ENCODE measurements around the gene MRLN. TPM values are rescaled to one million over a fixed set of nuclear protein-coding genes. Genes with fewer than 3 reads are reported as not detected.
"Not testable (repeated sequence)": the region's sequence is repeated elsewhere in the genome, so short reads cannot be mapped to it uniquely, and the experiment has no call there.

Gene MRLN
- 0.23 and 0.54 TPM in 2 replicates for total RNA-seq

DNA sequence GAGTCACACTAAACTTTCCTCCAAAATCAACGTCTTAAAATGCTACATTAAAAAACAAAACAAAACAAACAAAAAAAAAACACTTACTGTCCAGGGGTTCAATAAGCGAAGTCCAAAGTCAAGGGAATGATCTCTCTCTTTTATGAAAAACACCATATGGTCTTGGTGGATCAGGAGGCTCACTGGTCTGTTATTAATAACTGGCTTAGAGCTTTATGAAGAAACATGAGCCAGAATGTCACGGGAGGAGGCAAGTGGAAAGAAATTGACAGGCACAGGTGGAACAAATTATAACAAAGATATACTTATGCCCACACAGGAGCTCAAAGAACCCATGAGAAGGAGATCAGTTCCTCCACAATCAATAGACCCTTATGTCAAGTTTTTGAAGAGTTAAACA lies at the start of gene MRLN:
MRLN (minus strand) TSS at position 189 of the 400 bp plus-strand sequence.
- intact Hi-C loops (cut with micrococcal nuclease): no loop called here
- Mint-ChIP-seq H3K4me3 (no peak within 1 kb of the TSS), H3K36me3 (ENCODE audit: low read depth) (no peaks in the 10 kb centered on the region)

GRCh38 chr10:59801171-59801570 lies 47.9 kb upstream of the MRLN start:
- intact Hi-C loops (cut with micrococcal nuclease): no loop called here
- DNase-seq (ENCODE audit: low spot score): no peak
- Mint-ChIP-seq H3K27me3 (ENCODE audit: insufficient read depth) (no peaks in the 10 kb centered on the region), H3K9me3 (no peaks in the 10 kb centered on the region), H3K27ac (no peak overlapping the region), H3K4me1 (ENCODE audit: low read depth) (peaks cover 8% of the 10 kb centered on the region), H3K4me3 (no peak overlapping the region), H3K36me3 (ENCODE audit: low read depth) (peaks cover 57% of the 10 kb centered on the region)

More for the DNA sequence above, at the start of gene MRLN:
- Mint-ChIP-seq H3K4me1 (ENCODE audit: low read depth) (no peaks in the 10 kb centered on the region), H3K27me3 (ENCODE audit: insufficient read depth) (peaks cover 14% of the 10 kb centered on the region), H3K27ac (no peak within 1 kb of the TSS), H3K9me3 (no peaks in the 10 kb centered on the region)
- no peak for DNase-seq (ENCODE audit: low spot score)

DNA sequence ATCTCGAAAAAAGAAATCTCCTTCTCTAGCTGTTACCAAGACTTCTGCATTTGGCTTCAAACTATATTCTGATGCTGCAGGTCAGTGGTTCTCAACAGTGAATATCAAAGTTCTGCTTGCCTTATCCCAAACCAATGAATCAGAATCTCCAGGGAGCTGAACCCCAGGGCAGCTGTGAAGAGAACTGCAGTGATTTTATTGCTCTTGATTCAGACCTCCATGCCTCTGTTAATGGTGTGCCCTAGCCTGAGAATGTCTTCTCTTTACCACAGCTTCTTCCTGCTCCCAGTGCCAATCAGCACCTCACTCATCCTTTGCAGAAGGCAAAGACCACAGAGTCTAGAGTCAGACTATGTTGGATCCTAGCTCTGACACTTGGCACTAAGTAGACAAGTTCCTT lies 46.2 kb upstream of the MRLN start:
- Mint-ChIP-seq H3K4me3 (no peak overlapping the region), H3K27me3 (ENCODE audit: insufficient read depth) (no peaks in the 10 kb centered on the region), H3K9me3 (no peaks in the 10 kb centered on the region), H3K36me3 (ENCODE audit: low read depth) (peaks cover 63% of the 10 kb centered on the region), H3K4me1 (ENCODE audit: low read depth) (peaks cover 8% of the 10 kb centered on the region), H3K27ac (peak overlapping the region; percentile 2)
- intact Hi-C loops (cut with micrococcal nuclease): no loop called here
- DNase-seq (ENCODE audit: low spot score): no peak

DNA sequence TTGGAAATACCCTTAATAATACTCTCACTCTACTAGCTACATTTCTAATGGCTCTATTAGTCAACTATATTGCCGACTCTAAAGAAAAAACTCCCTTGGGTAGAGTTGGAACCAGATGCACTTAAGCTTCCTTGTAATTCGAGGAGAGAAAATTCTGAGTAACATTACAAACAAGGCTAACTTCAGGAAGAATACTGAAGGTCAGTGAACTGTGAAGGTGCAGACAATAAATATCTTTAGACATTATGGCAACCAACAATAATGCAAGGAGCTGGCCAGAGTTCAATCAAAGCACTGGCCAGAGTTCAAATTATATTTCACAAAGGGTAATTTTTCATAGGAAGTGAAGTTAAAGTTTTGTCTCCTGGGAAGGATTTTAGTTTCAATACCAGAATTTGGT lies 40.7 kb upstream of the MRLN start:
- no peak for DNase-seq (ENCODE audit: low spot score)
- Mint-ChIP-seq H3K27ac (no peak overlapping the region), H3K4me3 (no peak overlapping the region), H3K27me3 (ENCODE audit: insufficient read depth) (no peaks in the 10 kb centered on the region), H3K9me3 (no peaks in the 10 kb centered on the region), H3K4me1 (ENCODE audit: low read depth) (peaks cover 5% of the 10 kb centered on the region), H3K36me3 (ENCODE audit: low read depth) (peaks cover 56% of the 10 kb centered on the region)
- intact Hi-C loops (cut with micrococcal nuclease): no loop called here

GRCh38 chr10:59792812-59793211 lies 39.6 kb upstream of the MRLN start:
- H3K4me3 Mint-ChIP-seq: no peak overlapping the region
- peaks cover 5% of the 10 kb centered on the region for H3K4me1 Mint-ChIP-seq (ENCODE audit: low read depth)
- no peak for DNase-seq (ENCODE audit: low spot score)
- no peaks in the 10 kb centered on the region for H3K27me3 Mint-ChIP-seq (ENCODE audit: insufficient read depth)
- H3K27ac Mint-ChIP-seq: no peak overlapping the region
- peaks cover 51% of the 10 kb centered on the region for H3K36me3 Mint-ChIP-seq (ENCODE audit: low read depth)
- intact Hi-C loops (cut with micrococcal nuclease): no loop called here
- no peaks in the 10 kb centered on the region for H3K9me3 Mint-ChIP-seq

- Mint-ChIP-seq H3K36me3 (ENCODE audit: low read depth) (peaks cover 44% of the 10 kb centered on the region), H3K27ac (no peak overlapping the region)
These were observed 38.3 kb upstream of the MRLN start for GRCh38 chr10:59791601-59792000.

DNA sequence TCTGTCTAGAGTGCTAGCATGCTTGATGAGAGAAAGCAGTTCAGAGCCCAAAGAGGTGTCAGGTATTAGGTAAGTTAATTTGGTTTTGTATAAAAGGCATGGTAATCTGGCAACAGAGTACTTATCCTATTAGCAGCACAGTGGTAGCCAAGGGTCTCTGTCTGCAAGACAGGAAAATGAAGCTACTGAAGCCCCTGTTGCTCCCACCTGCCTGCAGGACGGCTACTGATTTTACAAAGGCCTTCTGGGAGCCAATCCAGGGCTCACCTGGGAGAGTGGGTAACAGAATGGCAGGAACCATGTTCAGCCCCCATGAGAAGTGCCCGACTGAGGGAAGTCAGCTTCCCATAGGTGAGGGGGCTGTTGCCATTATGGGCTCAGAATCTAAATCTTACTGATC lies 36.8 kb upstream of the MRLN start:
- peaks cover 35% of the 10 kb centered on the region for H3K36me3 Mint-ChIP-seq (ENCODE audit: low read depth)
- H3K27ac Mint-ChIP-seq; H3K4me3 Mint-ChIP-seq; DNase-seq (ENCODE audit: low spot score); H3K9me3 Mint-ChIP-seq; H3K4me1 Mint-ChIP-seq (ENCODE audit: low read depth); H3K27me3 Mint-ChIP-seq (ENCODE audit: insufficient read depth); intact Hi-C loops (cut with micrococcal nuclease): not testable (repeated sequence)

More at GRCh38 chr10:59791601-59792000, 38.3 kb upstream of the MRLN start:
- intact Hi-C loops (cut with micrococcal nuclease): no loop called here
- peaks cover 5% of the 10 kb centered on the region for H3K4me1 Mint-ChIP-seq (ENCODE audit: low read depth)
- H3K9me3 Mint-ChIP-seq: no peaks in the 10 kb centered on the region
- no peak for DNase-seq (ENCODE audit: low spot score)
- no peak overlapping the region for H3K4me3 Mint-ChIP-seq
- H3K27me3 Mint-ChIP-seq (ENCODE audit: insufficient read depth): no peaks in the 10 kb centered on the region

DNA sequence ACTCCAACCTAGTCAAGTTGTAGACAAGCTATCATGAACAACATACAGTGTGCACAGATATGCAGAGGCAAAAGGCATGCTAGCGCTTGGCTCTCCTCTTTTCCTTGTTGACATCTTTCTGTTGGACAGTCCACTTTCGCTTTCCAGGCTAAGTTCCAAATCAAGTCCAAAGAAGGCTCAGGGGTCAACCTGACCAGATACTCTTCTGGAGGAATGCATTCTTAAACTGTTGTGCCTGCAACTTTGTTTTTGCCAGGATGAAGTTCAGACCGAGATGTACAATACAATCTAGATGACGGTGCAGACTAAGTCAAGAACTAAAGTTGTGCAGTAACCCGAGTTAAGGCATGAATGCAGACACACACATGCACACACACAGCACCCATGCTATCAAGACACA lies 35.7 kb upstream of the MRLN start:
- H3K9me3 Mint-ChIP-seq; H3K27me3 Mint-ChIP-seq (ENCODE audit: insufficient read depth); H3K27ac Mint-ChIP-seq; DNase-seq (ENCODE audit: low spot score); intact Hi-C loops (cut with micrococcal nuclease); H3K4me3 Mint-ChIP-seq; H3K4me1 Mint-ChIP-seq (ENCODE audit: low read depth): not testable (repeated sequence)
- peaks cover 25% of the 10 kb centered on the region for H3K36me3 Mint-ChIP-seq (ENCODE audit: low read depth)

DNA sequence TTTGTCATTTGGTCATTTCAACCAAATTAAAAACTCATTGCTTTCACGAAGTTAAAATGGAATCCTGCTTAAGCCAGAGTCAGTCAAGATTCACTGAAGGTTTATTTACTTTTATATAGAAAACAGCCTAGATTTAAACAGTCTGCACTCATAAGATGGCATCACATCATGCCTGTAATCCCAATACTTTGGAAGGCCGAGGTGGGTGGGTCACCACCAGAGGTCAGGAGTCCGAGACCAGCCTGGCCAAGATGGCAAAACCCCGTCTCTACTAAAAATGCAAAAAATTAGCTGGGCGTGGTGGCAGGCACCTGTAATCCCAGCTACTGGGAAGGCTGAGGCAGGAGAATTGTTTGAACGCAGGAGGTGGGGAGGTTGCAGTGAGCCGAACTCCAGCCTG lies 33.8 kb upstream of the MRLN start:
- H3K27ac Mint-ChIP-seq; H3K4me1 Mint-ChIP-seq (ENCODE audit: low read depth); H3K9me3 Mint-ChIP-seq; H3K4me3 Mint-ChIP-seq; DNase-seq (ENCODE audit: low spot score); H3K27me3 Mint-ChIP-seq (ENCODE audit: insufficient read depth); intact Hi-C loops (cut with micrococcal nuclease): not testable (repeated sequence)
- peaks cover 16% of the 10 kb centered on the region for H3K36me3 Mint-ChIP-seq (ENCODE audit: low read depth)

DNA sequence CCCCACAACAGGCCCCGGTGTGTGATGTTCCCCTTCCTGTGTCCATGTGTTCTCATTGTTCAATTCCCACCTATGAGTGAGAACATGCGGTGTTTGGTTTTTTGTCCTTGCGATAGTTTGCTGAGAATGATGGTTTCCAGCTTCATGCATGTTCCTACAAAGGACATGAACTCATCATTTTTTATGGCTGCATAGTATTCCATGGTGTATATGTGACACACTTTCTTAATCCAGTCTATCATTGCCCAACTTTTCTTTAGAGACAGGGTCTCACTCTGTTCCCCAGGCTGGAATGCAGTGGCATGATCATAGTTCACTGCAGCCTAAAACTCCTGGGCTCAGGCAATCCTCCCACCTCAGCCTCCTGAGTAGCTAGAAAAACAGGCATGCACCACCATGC lies 32.2 kb upstream of the MRLN start:
- H3K9me3 Mint-ChIP-seq; H3K36me3 Mint-ChIP-seq (ENCODE audit: low read depth); H3K4me3 Mint-ChIP-seq; DNase-seq (ENCODE audit: low spot score); H3K27ac Mint-ChIP-seq; H3K4me1 Mint-ChIP-seq (ENCODE audit: low read depth); H3K27me3 Mint-ChIP-seq (ENCODE audit: insufficient read depth); intact Hi-C loops (cut with micrococcal nuclease): not testable (repeated sequence)

- DNase-seq (ENCODE audit: low spot score): no peak
- no peaks in the 10 kb centered on the region for H3K4me1 Mint-ChIP-seq (ENCODE audit: low read depth)
- no peak overlapping the region for H3K4me3 Mint-ChIP-seq
- H3K9me3 Mint-ChIP-seq: peaks cover 4% of the 10 kb centered on the region
- intact Hi-C loops (cut with micrococcal nuclease): no loop called here
- no peak overlapping the region for H3K27ac Mint-ChIP-seq
- H3K36me3 Mint-ChIP-seq (ENCODE audit: low read depth): peaks cover 3% of the 10 kb centered on the region
- peaks cover 2% of the 10 kb centered on the region for H3K27me3 Mint-ChIP-seq (ENCODE audit: insufficient read depth)
These were observed 28.3 kb upstream of the MRLN start for GRCh38 chr10:59781511-59781910.

- Mint-ChIP-seq H3K27me3 (ENCODE audit: insufficient read depth) (peaks cover 4% of the 10 kb centered on the region), H3K4me3 (no peak overlapping the region), H3K36me3 (ENCODE audit: low read depth) (no peaks in the 10 kb centered on the region), H3K27ac (no peak overlapping the region), H3K4me1 (ENCODE audit: low read depth) (no peaks in the 10 kb centered on the region), H3K9me3 (no peaks in the 10 kb centered on the region)
- no peak for DNase-seq (ENCODE audit: low spot score)
- intact Hi-C loops (cut with micrococcal nuclease): no loop called here
These were observed 26.7 kb upstream of the MRLN start for GRCh38 chr10:59779756-59780533.

DNA sequence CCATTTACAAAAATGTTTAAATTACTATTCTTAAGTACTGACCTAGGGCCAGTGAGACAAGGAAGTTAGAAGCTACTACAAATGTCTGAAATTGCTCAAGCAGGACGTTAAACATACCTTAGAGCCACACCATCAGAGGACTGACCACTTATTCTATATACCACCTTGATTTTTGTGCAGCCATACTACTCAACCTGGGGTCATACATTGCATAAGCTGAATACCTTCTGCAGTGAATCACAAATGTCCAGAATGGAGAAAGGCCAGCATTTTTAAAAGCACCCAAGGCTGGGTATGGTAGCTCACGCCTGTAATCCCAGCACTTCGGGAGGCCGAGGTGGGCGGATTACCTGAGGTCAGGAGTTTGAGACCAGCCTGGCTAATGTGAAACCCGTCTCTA lies 21.2 kb upstream of the MRLN start:
- H3K27ac Mint-ChIP-seq: no peak overlapping the region
- peaks cover 2% of the 10 kb centered on the region for H3K27me3 Mint-ChIP-seq (ENCODE audit: insufficient read depth)
- no peaks in the 10 kb centered on the region for H3K36me3 Mint-ChIP-seq (ENCODE audit: low read depth)
- no peak for DNase-seq (ENCODE audit: low spot score)
- no peaks in the 10 kb centered on the region for H3K4me1 Mint-ChIP-seq (ENCODE audit: low read depth)
- H3K9me3 Mint-ChIP-seq: no peaks in the 10 kb centered on the region
- H3K4me3 Mint-ChIP-seq: no peak overlapping the region
- intact Hi-C loops (cut with micrococcal nuclease): no loop called here

GRCh38 chr10:59773088-59773487 lies 19.8 kb upstream of the MRLN start:
- intact Hi-C loops (cut with micrococcal nuclease): no loop called here
- no peaks in the 10 kb centered on the region for H3K36me3 Mint-ChIP-seq (ENCODE audit: low read depth)
- H3K27ac Mint-ChIP-seq: no peak overlapping the region
- H3K9me3 Mint-ChIP-seq: no peaks in the 10 kb centered on the region
- no peak for DNase-seq (ENCODE audit: low spot score)
- no peak overlapping the region for H3K4me3 Mint-ChIP-seq
- no peaks in the 10 kb centered on the region for H3K4me1 Mint-ChIP-seq (ENCODE audit: low read depth)
- peaks cover 5% of the 10 kb centered on the region for H3K27me3 Mint-ChIP-seq (ENCODE audit: insufficient read depth)

Measured in activated T-helper 1 cell treated with anti-CD3 and anti-CD28 coated beads, Interleukin-12 subunit alpha, Interleukin-12 subunit beta, Interleukin-2, Interleukin-4 antibody, amounts not matched to agents 30 ng/mL and 10 ng/mL and 1 ng/mL, durations not matched to agents 14 hours and 24 hours and 36 hours (primary cell).